ENCODE results near the gene GRM4. TPM values are rescaled to one million over a fixed set of nuclear protein-coding genes. Genes with fewer than 3 reads are reported as not detected.

Gene GRM4
- total RNA-seq, 1 donor from 2014 or later: 1.2 TPM

DNA sequence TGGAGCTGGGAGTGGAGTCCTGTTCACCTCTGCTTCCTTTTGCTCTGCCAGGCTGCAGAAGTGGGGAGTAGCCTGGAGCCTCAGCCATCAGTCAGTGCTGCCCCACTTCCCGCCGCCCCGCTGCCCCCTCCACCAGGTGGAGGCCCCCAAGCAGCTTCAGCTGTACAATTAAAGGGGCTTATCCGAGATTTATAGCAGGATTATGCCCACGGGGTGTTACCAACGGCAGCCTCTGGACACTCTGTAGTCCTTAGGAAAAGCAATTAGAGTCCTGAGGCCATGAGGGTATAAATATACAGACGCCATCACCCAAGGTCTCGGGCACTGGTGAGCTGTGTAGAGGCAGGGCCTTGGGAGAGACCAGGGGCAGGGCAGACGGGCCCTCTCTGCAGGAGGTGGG, 55.4 kb downstream of the GRM4 start:
- no peak for TF ChIP-seq EZH2phosphoT487 (IDR thresholded peaks at IDR 0.05)
- no peak for TF ChIP-seq EZH2 (IDR thresholded peaks at IDR 0.05)
- TF ChIP-seq, protein P1, sequence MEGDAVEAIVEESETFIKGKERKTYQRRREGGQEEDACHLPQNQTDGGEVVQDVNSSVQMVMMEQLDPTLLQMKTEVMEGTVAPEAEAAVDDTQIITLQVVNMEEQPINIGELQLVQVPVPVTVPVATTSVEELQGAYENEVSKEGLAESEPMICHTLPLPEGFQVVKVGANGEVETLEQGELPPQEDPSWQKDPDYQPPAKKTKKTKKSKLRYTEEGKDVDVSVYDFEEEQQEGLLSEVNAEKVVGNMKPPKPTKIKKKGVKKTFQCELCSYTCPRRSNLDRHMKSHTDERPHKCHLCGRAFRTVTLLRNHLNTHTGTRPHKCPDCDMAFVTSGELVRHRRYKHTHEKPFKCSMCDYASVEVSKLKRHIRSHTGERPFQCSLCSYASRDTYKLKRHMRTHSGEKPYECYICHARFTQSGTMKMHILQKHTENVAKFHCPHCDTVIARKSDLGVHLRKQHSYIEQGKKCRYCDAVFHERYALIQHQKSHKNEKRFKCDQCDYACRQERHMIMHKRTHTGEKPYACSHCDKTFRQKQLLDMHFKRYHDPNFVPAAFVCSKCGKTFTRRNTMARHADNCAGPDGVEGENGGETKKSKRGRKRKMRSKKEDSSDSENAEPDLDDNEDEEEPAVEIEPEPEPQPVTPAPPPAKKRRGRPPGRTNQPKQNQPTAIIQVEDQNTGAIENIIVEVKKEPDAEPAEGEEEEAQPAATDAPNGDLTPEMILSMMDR (IDR thresholded peaks at IDR 0.05): no peak
- H3F3A ChIP-seq (ENCODE audit: low read depth): no peaks in the 10 kb centered on the region
- no peak overlapping the region for H3K4me2 ChIP-seq
- Mint-ChIP-seq H3K4me3 (no peak overlapping the region), H3K27ac (no peak overlapping the region), H3K36me3 (no peaks in the 10 kb centered on the region), H3K9me3 (no peaks in the 10 kb centered on the region), H3K4me1 (no peaks in the 10 kb centered on the region), H3K27me3 (ENCODE audit: insufficient read depth, low read depth) (peaks cover 11% of the 10 kb centered on the region)
- no peaks in the 10 kb centered on the region for H3K27me3 ChIP-seq
- no peaks in the 10 kb centered on the region for H3K4me1 ChIP-seq
- H2AFZ ChIP-seq (replicated peaks): no peak overlapping the region
- H3K27ac ChIP-seq: no peak overlapping the region
- no peaks in the 10 kb centered on the region for H3K9me3 ChIP-seq (ENCODE audit: low read depth)
- H3K79me2 ChIP-seq (ENCODE audit: low read depth): no peaks in the 10 kb centered on the region
- H4K20me1 ChIP-seq (ENCODE audit: low read depth): no peaks in the 10 kb centered on the region
- no peaks in the 10 kb centered on the region for H3K36me3 ChIP-seq
- no peak overlapping the region for H3K9ac ChIP-seq
- H3K4me3 ChIP-seq: no peak overlapping the region
- no peak for DNase-seq (ENCODE audit: low spot score)

DNA sequence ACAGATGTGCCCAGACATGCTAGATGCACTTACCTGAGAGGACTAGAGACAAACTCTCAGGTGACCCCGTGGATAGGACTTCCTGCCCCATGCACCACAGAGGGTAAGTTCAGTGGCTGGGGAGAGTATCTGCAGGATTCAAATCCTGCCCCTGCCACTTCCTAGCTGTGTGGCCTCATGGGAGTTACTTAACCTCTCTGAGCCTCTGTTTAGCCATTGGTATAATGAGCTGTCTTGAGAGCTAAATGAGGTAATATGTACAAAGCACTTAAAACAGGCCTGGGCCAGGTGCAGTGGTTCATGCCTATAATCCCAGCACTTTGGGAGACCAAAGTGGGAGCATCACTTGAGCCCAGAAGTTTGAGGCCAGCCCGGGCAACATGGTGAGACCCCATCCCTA, 59.3 kb downstream of the GRM4 start:
- no peak overlapping the region for H3K4me3 ChIP-seq
- Mint-ChIP-seq H3K4me1 (peaks cover 14% of the 10 kb centered on the region), H3K27ac (no peak overlapping the region), H3K27me3 (ENCODE audit: insufficient read depth, low read depth) (peaks cover 4% of the 10 kb centered on the region), H3K9me3 (no peaks in the 10 kb centered on the region), H3K36me3 (no peaks in the 10 kb centered on the region), H3K4me3 (no peak overlapping the region)
- no peak for DNase-seq (ENCODE audit: low spot score)
- no peaks in the 10 kb centered on the region for H3K9me3 ChIP-seq (ENCODE audit: low read depth)
- H3K27ac ChIP-seq: no peak overlapping the region
- no peak overlapping the region for H2AFZ ChIP-seq (replicated peaks)
- H3K4me2 ChIP-seq: no peak overlapping the region
- TF ChIP-seq EZH2 (IDR thresholded peaks at IDR 0.05) (no peak), EZH2phosphoT487 (IDR thresholded peaks at IDR 0.05) (no peak)
- TF ChIP-seq, protein P1 (IDR thresholded peaks at IDR 0.05): no peak
- H3K27me3 ChIP-seq: no peaks in the 10 kb centered on the region
- H3F3A ChIP-seq (ENCODE audit: low read depth): no peaks in the 10 kb centered on the region
- H3K9ac ChIP-seq: no peak overlapping the region
- no peaks in the 10 kb centered on the region for H4K20me1 ChIP-seq (ENCODE audit: low read depth)
- H3K36me3 ChIP-seq: no peaks in the 10 kb centered on the region
- no peaks in the 10 kb centered on the region for H3K79me2 ChIP-seq (ENCODE audit: low read depth)
- H3K4me1 ChIP-seq: no peaks in the 10 kb centered on the region

DNA sequence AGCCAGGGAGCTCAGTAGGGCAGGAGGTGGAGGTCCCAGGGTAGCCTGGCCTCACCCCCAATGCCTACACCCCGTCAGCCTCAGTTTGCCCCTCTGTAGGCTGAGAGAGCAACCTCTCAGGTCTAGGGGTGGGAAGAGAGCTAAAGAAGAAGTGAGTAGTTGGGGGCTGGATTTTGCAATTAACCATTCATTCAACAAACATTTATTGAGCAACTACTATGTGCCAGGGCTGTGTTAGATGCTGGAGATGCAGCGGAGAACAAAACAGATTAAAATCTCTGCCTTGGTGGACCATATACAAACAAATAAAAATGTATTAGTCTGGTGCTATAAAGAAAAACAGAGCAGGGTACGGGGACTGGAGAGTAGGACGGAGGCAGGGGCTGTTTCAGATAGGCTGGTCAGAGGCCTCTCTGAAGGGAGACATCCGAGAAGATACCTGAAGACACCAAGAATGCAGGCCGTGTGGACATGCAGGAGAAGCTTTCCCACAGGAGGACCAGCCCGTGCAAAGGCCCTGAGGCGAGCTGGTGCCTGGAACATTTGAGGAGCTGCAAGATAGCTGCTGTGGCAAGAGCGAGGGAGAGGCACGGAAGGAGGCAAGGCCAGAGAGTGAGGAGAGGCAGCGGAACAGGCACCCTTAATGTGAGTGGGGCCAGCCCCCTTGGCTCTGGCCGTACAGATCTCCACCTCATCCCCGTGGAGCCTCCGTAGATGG, 60.3 kb downstream of the GRM4 start:
- H3K4me3 Mint-ChIP-seq: no peak overlapping the region
- Histone ChIP-seq H3F3A (ENCODE audit: low read depth) (no peaks in the 10 kb centered on the region), H2AFZ (replicated peaks) (no peak overlapping the region), H4K20me1 (ENCODE audit: low read depth) (no peaks in the 10 kb centered on the region), H3K9me3 (ENCODE audit: low read depth) (no peaks in the 10 kb centered on the region), H3K27me3 (no peaks in the 10 kb centered on the region), H3K4me2 (no peak overlapping the region), H3K4me3 (no peak overlapping the region), H3K9ac (no peak overlapping the region), H3K79me2 (ENCODE audit: low read depth) (no peaks in the 10 kb centered on the region), H3K4me1 (no peaks in the 10 kb centered on the region), H3K36me3 (no peaks in the 10 kb centered on the region), H3K27ac (no peak overlapping the region)
- peaks cover 4% of the 10 kb centered on the region for H3K27me3 Mint-ChIP-seq (ENCODE audit: insufficient read depth, low read depth)
- H3K4me1 Mint-ChIP-seq: peaks cover 16% of the 10 kb centered on the region
- H3K27ac Mint-ChIP-seq: peak overlapping the region; percentile 13
- no peaks in the 10 kb centered on the region for H3K36me3 Mint-ChIP-seq
- TF ChIP-seq EZH2 (IDR thresholded peaks at IDR 0.05): no peak
- no peak for TF ChIP-seq EZH2phosphoT487 (IDR thresholded peaks at IDR 0.05)
- TF ChIP-seq, protein P1 (IDR thresholded peaks at IDR 0.05): no peak
- DNase-seq (ENCODE audit: low spot score): no peak
- H3K9me3 Mint-ChIP-seq: no peaks in the 10 kb centered on the region
